ENCODE data around the gene CRYBG1. TPM values are rescaled to one million over a fixed set of nuclear protein-coding genes. Genes with fewer than 3 reads are reported as not detected.

Gene CRYBG1
- total and polyA plus RNA-seq, 2 donors: 12.2 to 22.2 TPM

GRCh38 chr6:106430466-106430865 lies 69.9 kb downstream of the CRYBG1 start:
- no peaks in the 10 kb centered on the region for H3K9me3 ChIP-seq (ENCODE audit: control insufficient read depth in 2 of 2, insufficient read depth in 1 of 2, low read length in 1 of 2)
- H3K27me3 ChIP-seq (ENCODE audit: control insufficient read depth in 2 of 2, insufficient read depth in 1 of 2, low read length in 1 of 2): no peaks in the 10 kb centered on the region
- no peak overlapping the region for H3K4me3 ChIP-seq (ENCODE audit: low read length in 2 of 2)
- DNase-seq (ENCODE audit: low read depth in 6 of 9, low spot score in 9 of 9): no peak
- H3K36me3 ChIP-seq (ENCODE audit: control insufficient read depth in 2 of 2, insufficient read depth in 2 of 2, low read length in 1 of 2): no peaks in the 10 kb centered on the region
- H3K4me1 ChIP-seq (ENCODE audit: control insufficient read depth in 2 of 2, insufficient read depth in 2 of 2, low read length in 2 of 2): peaks cover 0 to 3% of the 10 kb centered on the region in 2 donors
- WGBS: 98% methylated on average over 7 of the region's 7 CpGs
- no peak overlapping the region for H3K27ac ChIP-seq (ENCODE audit: low read depth in 1 of 2, low read length in 1 of 2)

GRCh38 chr6:106431405-106431804 lies 70.9 kb downstream of the CRYBG1 start:
- 97% methylated on average over 4 of the region's 4 CpGs for WGBS
- Histone ChIP-seq H3K27me3 (ENCODE audit: control insufficient read depth in 2 of 2, insufficient read depth in 1 of 2, low read length in 1 of 2) (no peaks in the 10 kb centered on the region), H3K9me3 (ENCODE audit: control insufficient read depth in 2 of 2, insufficient read depth in 1 of 2, low read length in 1 of 2) (no peaks in the 10 kb centered on the region), H3K36me3 (ENCODE audit: control insufficient read depth in 2 of 2, insufficient read depth in 2 of 2, low read length in 1 of 2) (no peaks in the 10 kb centered on the region), H3K4me1 (ENCODE audit: control insufficient read depth in 2 of 2, insufficient read depth in 2 of 2, low read length in 2 of 2) (peaks cover 0 to 3% of the 10 kb centered on the region in 2 donors), H3K27ac (ENCODE audit: low read depth in 1 of 2, low read length in 1 of 2) (no peak overlapping the region), H3K4me3 (ENCODE audit: low read length in 2 of 2) (no peak overlapping the region)
- DNase-seq (ENCODE audit: low read depth in 6 of 9, low spot score in 9 of 9): no peak

GRCh38 chr6:106431972-106432371 lies 71.5 kb downstream of the CRYBG1 start:
- no peak overlapping the region for H3K27ac ChIP-seq (ENCODE audit: low read depth in 1 of 2, low read length in 1 of 2)
- WGBS: 96% methylated on average over 3 of the region's 3 CpGs

GRCh38 chr6:106434530-106434929 lies 74.0 kb downstream of the CRYBG1 start:
- Histone ChIP-seq H3K27me3 (ENCODE audit: control insufficient read depth in 2 of 2, insufficient read depth in 1 of 2, low read length in 1 of 2) (peaks cover 0 to 7% of the 10 kb centered on the region in 2 donors), H3K4me1 (ENCODE audit: control insufficient read depth in 2 of 2, insufficient read depth in 2 of 2, low read length in 2 of 2) (no peaks in the 10 kb centered on the region), H3K36me3 (ENCODE audit: control insufficient read depth in 2 of 2, insufficient read depth in 2 of 2, low read length in 1 of 2) (no peaks in the 10 kb centered on the region), H3K4me3 (ENCODE audit: low read length in 2 of 2) (no peak overlapping the region), H3K27ac (ENCODE audit: low read depth in 1 of 2, low read length in 1 of 2) (no peak overlapping the region), H3K9me3 (ENCODE audit: control insufficient read depth in 2 of 2, insufficient read depth in 1 of 2, low read length in 1 of 2) (no peaks in the 10 kb centered on the region)
- DNase-seq (ENCODE audit: low read depth in 6 of 9, low spot score in 9 of 9): no peak

More at GRCh38 chr6:106431972-106432371, 71.5 kb downstream of the CRYBG1 start:
- H3K4me3 ChIP-seq (ENCODE audit: low read length in 2 of 2): no peak overlapping the region
- H3K4me1 ChIP-seq (ENCODE audit: control insufficient read depth in 2 of 2, insufficient read depth in 2 of 2, low read length in 2 of 2): peaks cover 0 to 3% of the 10 kb centered on the region in 2 donors
- no peaks in the 10 kb centered on the region for H3K27me3 ChIP-seq (ENCODE audit: control insufficient read depth in 2 of 2, insufficient read depth in 1 of 2, low read length in 1 of 2)
- H3K36me3 ChIP-seq (ENCODE audit: control insufficient read depth in 2 of 2, insufficient read depth in 2 of 2, low read length in 1 of 2): no peaks in the 10 kb centered on the region
- DNase-seq (ENCODE audit: low read depth in 6 of 9, low spot score in 9 of 9): no peak
- H3K9me3 ChIP-seq (ENCODE audit: control insufficient read depth in 2 of 2, insufficient read depth in 1 of 2, low read length in 1 of 2): no peaks in the 10 kb centered on the region

- WGBS: 94% methylated on average over 2 of the region's 2 CpGs
- H3K9me3 ChIP-seq (ENCODE audit: control insufficient read depth in 2 of 2, insufficient read depth in 1 of 2, low read length in 1 of 2): no peaks in the 10 kb centered on the region
- no peak for DNase-seq (ENCODE audit: low read depth in 6 of 9, low spot score in 9 of 9)
- no peaks in the 10 kb centered on the region for H3K36me3 ChIP-seq (ENCODE audit: control insufficient read depth in 2 of 2, insufficient read depth in 2 of 2, low read length in 1 of 2)
- H3K4me1 ChIP-seq (ENCODE audit: control insufficient read depth in 2 of 2, insufficient read depth in 2 of 2, low read length in 2 of 2): peaks cover 7 to 8% of the 10 kb centered on the region in 2 donors
- peaks cover 0 to 10% of the 10 kb centered on the region in 2 donors for H3K27me3 ChIP-seq (ENCODE audit: control insufficient read depth in 2 of 2, insufficient read depth in 1 of 2, low read length in 1 of 2)
- no peak overlapping the region for H3K27ac ChIP-seq (ENCODE audit: low read depth in 1 of 2, low read length in 1 of 2)
- no peak overlapping the region for H3K4me3 ChIP-seq (ENCODE audit: low read length in 2 of 2)
Observed at GRCh38 chr6:106439459-106439858, 78.9 kb downstream of the CRYBG1 start.

GRCh38 chr6:106440546-106440945 lies 80.0 kb downstream of the CRYBG1 start:
- DNase-seq (ENCODE audit: low read depth in 6 of 9, low spot score in 9 of 9): no peak
- Histone ChIP-seq H3K4me1 (ENCODE audit: control insufficient read depth in 2 of 2, insufficient read depth in 2 of 2, low read length in 2 of 2) (peaks cover 7 to 10% of the 10 kb centered on the region in 2 donors), H3K27ac (ENCODE audit: low read depth in 1 of 2, low read length in 1 of 2) (no peak overlapping the region), H3K4me3 (ENCODE audit: low read length in 2 of 2) (no peak overlapping the region), H3K9me3 (ENCODE audit: control insufficient read depth in 2 of 2, insufficient read depth in 1 of 2, low read length in 1 of 2) (no peaks in the 10 kb centered on the region), H3K36me3 (ENCODE audit: control insufficient read depth in 2 of 2, insufficient read depth in 2 of 2, low read length in 1 of 2) (no peaks in the 10 kb centered on the region), H3K27me3 (ENCODE audit: control insufficient read depth in 2 of 2, insufficient read depth in 1 of 2, low read length in 1 of 2) (peaks cover 0 to 10% of the 10 kb centered on the region in 2 donors)
- WGBS: 82% methylated on average over 2 of the region's 2 CpGs

GRCh38 chr6:106442395-106442794 lies 81.9 kb downstream of the CRYBG1 start:
- Histone ChIP-seq H3K4me3 (ENCODE audit: low read length in 2 of 2) (no peak overlapping the region), H3K27ac (ENCODE audit: low read depth in 1 of 2, low read length in 1 of 2) (peak overlapping the region in 1 of 2 donors; percentile 15), H3K27me3 (ENCODE audit: control insufficient read depth in 2 of 2, insufficient read depth in 1 of 2, low read length in 1 of 2) (peaks cover 0 to 10% of the 10 kb centered on the region in 2 donors), H3K4me1 (ENCODE audit: control insufficient read depth in 2 of 2, insufficient read depth in 2 of 2, low read length in 2 of 2) (peaks cover 7 to 10% of the 10 kb centered on the region in 2 donors), H3K36me3 (ENCODE audit: control insufficient read depth in 2 of 2, insufficient read depth in 2 of 2, low read length in 1 of 2) (no peaks in the 10 kb centered on the region), H3K9me3 (ENCODE audit: control insufficient read depth in 2 of 2, insufficient read depth in 1 of 2, low read length in 1 of 2) (no peaks in the 10 kb centered on the region)
- DNase-seq (ENCODE audit: low read depth in 6 of 9, low spot score in 9 of 9): peak in 7 of 9 donors; percentile 3 to 78 (median 44)
- WGBS: 11% methylated on average over 3 of the region's 3 CpGs

GRCh38 chr6:106444777-106445507 lies 84.4 kb downstream of the CRYBG1 start:
- H3K9me3 ChIP-seq (ENCODE audit: control insufficient read depth in 2 of 2, insufficient read depth in 1 of 2, low read length in 1 of 2): no peaks in the 10 kb centered on the region
- peaks cover 13 to 16% of the 10 kb centered on the region in 2 donors for H3K4me1 ChIP-seq (ENCODE audit: control insufficient read depth in 2 of 2, insufficient read depth in 2 of 2, low read length in 2 of 2)
- no peaks in the 10 kb centered on the region for H3K36me3 ChIP-seq (ENCODE audit: control insufficient read depth in 2 of 2, insufficient read depth in 2 of 2, low read length in 1 of 2)
- no peak overlapping the region for H3K27ac ChIP-seq (ENCODE audit: low read depth in 1 of 2, low read length in 1 of 2)
- 47% methylated on average over 4 of the region's 4 CpGs for WGBS
- no peak overlapping the region for H3K4me3 ChIP-seq (ENCODE audit: low read length in 2 of 2)
- no peaks in the 10 kb centered on the region for H3K27me3 ChIP-seq (ENCODE audit: control insufficient read depth in 2 of 2, insufficient read depth in 1 of 2, low read length in 1 of 2)
- peak; percentile 40 to 81 (median 56) for DNase-seq (ENCODE audit: low read depth in 6 of 9, low spot score in 9 of 9)

GRCh38 chr6:106445508-106445878 lies 85.0 kb downstream of the CRYBG1 start:
- H3K27me3 ChIP-seq (ENCODE audit: control insufficient read depth in 2 of 2, insufficient read depth in 1 of 2, low read length in 1 of 2): no peaks in the 10 kb centered on the region
- no peaks in the 10 kb centered on the region for H3K36me3 ChIP-seq (ENCODE audit: control insufficient read depth in 2 of 2, insufficient read depth in 2 of 2, low read length in 1 of 2)
- H3K9me3 ChIP-seq (ENCODE audit: control insufficient read depth in 2 of 2, insufficient read depth in 1 of 2, low read length in 1 of 2): no peaks in the 10 kb centered on the region
- H3K4me3 ChIP-seq (ENCODE audit: low read length in 2 of 2): no peak overlapping the region
- peaks cover 12 to 16% of the 10 kb centered on the region in 2 donors for H3K4me1 ChIP-seq (ENCODE audit: control insufficient read depth in 2 of 2, insufficient read depth in 2 of 2, low read length in 2 of 2)
- no peak overlapping the region for H3K27ac ChIP-seq (ENCODE audit: low read depth in 1 of 2, low read length in 1 of 2)
- DNase-seq (ENCODE audit: low read depth in 6 of 9, low spot score in 9 of 9): no peak
